ENCODE data around the gene PRR7.

The PRR7 gene

DNA sequence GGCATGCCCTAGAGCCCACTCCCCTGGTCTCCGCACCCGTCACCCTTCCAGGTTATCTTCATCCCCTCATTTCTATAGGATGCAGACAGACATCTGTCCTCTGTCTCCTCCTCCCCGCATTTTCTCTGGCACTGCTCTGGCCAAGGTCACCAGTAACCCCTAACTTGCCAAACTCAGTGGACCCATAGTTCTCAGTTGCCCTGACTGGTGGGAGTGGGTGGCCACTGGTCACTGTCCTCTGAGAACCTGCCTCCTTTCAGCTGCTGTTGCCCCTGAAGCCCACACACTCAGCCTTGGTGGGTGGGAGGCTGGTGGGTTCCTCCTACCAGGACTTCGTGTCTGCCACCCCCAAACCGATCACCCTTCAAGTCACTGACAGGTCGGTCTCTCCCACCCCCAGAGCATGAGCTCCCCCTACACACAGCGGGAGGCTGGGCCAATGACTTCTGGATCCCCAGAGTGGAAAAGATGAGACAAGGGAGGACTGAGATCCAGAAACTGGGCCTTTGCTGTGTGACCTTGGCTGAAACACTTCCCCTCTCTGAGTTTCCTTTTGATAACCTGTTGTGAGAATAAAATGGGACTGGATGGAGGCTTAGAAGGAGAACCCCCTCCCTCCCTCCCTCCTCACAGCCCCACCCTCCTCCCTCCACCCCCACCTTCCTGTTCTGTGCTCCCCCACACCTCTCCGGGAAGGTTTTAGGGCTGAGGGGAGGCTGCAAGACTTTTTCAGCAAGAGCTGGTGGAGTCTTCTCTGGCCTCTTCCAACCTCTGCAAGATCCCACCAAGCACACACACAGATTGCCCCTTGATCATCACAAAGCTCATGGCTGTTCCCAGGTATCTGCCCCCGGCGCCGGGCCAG lies 29.2 kb downstream of the PRR7 start:
- DNase-seq (ENCODE audit: extremely low read depth, low read depth), result no peak
- no peak overlapping the region for H3K4me3 ChIP-seq (replicated peaks; ENCODE audit: low read depth, low read length)
- TF ChIP-seq, protein P1, sequence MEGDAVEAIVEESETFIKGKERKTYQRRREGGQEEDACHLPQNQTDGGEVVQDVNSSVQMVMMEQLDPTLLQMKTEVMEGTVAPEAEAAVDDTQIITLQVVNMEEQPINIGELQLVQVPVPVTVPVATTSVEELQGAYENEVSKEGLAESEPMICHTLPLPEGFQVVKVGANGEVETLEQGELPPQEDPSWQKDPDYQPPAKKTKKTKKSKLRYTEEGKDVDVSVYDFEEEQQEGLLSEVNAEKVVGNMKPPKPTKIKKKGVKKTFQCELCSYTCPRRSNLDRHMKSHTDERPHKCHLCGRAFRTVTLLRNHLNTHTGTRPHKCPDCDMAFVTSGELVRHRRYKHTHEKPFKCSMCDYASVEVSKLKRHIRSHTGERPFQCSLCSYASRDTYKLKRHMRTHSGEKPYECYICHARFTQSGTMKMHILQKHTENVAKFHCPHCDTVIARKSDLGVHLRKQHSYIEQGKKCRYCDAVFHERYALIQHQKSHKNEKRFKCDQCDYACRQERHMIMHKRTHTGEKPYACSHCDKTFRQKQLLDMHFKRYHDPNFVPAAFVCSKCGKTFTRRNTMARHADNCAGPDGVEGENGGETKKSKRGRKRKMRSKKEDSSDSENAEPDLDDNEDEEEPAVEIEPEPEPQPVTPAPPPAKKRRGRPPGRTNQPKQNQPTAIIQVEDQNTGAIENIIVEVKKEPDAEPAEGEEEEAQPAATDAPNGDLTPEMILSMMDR (IDR thresholded peaks at IDR 0.05; ENCODE audit: low read depth, low read length, missing control alignments), result no peak

DNA sequence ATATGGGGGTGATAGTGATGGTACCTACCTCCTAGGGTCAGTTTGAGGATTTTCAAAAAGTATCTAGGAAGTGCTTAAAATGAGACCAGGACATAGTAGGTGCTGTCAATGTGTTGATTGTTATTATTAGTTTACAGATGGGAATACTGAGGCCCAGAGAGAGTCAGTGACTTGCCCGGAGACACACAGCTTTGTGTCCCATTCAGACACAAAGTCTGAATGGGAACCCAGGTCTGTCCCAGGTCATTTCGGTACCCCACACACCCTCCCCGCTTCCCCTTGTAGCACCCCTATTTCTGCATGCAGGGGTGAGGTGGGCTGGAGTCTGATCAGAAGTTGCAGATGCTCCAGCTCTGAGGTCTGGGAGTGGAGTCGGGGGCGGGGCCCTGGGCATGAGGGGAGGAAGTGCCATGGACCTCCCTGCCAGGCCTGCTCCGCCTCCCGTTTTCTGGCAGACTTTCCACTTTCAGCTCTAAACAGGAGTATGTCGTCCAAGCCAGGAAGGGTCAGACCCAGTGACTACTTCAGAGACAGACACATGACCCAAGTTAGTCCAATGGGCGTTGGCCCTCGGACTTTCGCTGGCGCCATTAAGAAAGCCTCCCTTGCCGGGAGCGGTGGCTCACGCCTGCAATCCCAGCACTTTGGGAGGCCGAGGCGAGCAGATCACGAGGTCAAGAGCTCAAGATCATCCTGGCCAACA lies 30.1 kb downstream of the PRR7 start:
- H3K4me3 ChIP-seq (replicated peaks; ENCODE audit: low read depth, low read length), result no peak overlapping the region
- DNase-seq (ENCODE audit: extremely low read depth, low read depth), result no peak
- TF ChIP-seq, protein P1 (IDR thresholded peaks at IDR 0.05; ENCODE audit: low read depth, low read length, missing control alignments), result no peak

DNA sequence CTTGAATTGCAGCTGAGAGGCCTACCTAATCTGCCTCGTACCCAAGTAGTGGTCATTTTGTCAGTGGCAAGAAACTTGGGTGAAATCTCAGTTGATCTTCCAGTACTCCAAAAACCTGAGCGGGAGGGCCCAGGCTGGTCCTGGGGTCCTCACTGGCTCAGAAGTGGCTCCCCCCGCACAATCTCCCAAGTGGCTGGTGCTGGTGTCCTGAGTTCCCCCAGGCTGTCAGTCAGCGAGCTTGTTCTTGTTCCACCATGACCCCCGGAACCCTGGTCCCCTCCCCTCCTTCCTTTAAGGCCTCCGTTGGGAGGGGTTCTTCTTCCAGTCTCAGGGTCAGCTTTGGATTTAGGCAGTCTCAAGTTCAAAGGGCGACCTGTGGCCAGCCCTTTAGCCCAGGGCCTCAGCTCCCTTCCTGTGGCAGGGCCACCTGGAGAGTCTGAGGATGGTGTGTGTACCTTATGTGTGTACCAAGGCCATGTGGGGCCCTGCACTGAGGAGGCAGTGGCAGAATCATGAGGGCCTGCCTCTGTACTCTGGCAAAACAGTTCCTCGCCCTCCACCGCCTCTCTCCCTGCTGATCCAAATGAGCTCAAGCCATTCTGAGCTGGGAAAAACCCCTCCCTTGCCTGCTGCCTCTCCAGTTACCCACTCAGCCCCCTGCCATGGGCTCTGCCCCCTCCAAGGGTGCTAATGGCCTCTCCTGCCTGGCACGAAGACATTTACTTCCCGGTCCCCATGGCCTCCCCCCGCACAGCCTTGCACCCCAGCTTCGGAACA lies 31.3 kb downstream of the PRR7 start:
- TF ChIP-seq, protein P1 (IDR thresholded peaks at IDR 0.05; ENCODE audit: low read depth, low read length, missing control alignments), result no peak
- no peak overlapping the region for H3K4me3 ChIP-seq (replicated peaks; ENCODE audit: low read depth, low read length)
- no peak for DNase-seq (ENCODE audit: extremely low read depth, low read depth)

DNA sequence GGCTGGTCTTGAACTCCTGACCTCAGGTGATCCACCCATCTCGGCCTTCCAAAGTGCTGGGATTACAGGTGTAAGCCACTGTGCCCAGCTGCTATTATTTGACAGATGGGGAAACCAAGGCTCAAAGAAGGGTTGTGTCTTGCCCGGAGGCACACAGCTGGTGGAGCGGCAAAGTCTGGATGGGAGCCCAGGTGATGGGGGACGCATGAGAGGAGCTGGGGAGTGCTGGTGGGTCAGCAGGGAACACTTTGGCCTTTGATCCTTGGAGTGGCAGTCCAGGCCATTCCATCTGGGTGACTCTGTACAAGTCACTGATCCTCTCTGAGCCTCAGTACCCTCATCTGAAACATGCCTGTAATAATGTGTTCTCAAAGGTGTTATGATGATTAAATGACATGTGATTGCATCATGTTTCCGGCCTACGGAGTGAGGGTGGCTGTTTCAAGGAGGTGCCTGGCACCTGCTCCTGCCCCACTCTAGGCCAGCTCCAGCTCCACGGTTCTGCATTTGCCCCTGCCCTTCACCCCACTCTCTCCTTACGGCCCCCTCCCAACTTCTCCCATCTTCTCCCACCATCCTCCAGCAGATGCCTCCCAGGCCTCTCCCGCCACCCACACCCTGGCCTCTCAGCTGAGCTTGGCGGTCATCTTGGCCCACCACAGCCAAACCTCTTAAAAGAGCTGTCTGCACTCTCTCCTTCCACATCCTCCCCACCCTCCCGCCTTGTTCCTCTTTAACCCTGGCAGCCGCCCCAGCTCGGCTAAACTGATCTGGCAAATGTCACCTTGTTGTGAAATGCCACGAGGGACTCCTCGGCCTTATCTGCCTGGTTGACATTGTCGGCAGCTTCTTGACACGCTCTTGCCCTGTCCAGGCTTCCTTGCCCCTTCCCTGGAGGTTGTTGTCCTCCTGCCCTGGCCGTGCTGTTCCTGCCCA lies 32.4 kb downstream of the PRR7 start:
- no peak for DNase-seq (ENCODE audit: extremely low read depth, low read depth)
- TF ChIP-seq, protein P1 (IDR thresholded peaks at IDR 0.05; ENCODE audit: low read depth, low read length, missing control alignments), result no peak

DNA sequence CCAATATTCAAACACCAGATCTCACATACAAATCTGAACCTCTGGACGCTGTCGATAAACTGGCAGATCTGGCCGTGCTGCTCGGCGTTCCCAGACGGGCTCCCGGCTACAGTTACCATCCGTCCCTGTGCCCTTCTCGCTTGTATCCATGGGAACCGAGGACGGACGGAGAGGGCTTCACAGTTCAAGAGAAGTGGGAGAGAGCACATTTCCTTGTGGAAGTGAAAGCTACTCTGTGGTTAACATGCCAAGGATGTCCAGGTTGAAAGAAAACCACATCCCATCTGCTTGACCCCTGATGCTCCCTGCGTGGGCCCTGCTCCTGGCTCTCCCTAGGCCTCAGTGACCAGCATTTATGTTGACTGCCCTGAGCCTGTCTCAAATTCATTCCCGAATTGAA lies 33.2 kb downstream of the PRR7 start:
- TF ChIP-seq, protein P1 (IDR thresholded peaks at IDR 0.05; ENCODE audit: low read depth, low read length, missing control alignments), result no peak
- no peak overlapping the region for H3K4me3 ChIP-seq (replicated peaks; ENCODE audit: low read depth, low read length)
- no peak for DNase-seq (ENCODE audit: extremely low read depth, low read depth)

More for the DNA sequence above, 32.4 kb downstream of the PRR7 start:
- no peak overlapping the region for H3K4me3 ChIP-seq (replicated peaks; ENCODE audit: low read depth, low read length)

DNA sequence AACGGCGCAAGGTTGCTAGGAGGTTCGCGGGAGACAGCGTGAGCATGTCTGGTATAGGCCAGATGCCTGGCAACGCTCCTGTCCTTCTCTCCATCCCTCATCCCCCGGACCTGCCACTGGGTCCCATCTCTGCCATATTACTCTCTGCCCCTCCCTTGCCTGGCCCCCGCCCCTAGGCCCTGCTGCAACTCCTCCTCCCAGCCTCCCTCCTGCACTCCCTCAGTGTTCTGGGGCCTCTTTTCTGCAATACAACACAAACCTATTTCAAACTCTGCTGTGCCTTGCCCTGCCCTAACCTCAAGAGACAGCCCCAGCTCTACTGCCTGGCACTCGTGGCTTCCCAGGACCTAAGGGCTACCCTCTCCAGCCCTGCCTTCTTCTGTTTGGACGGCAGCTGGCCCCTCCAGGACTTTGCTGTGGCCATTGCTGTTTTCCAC lies 35.8 kb downstream of the PRR7 start:
- TF ChIP-seq, protein P1 (IDR thresholded peaks at IDR 0.05; ENCODE audit: low read depth, low read length, missing control alignments), result no peak
- DNase-seq (ENCODE audit: extremely low read depth, low read depth), result no peak
- H3K4me3 ChIP-seq (replicated peaks; ENCODE audit: low read depth, low read length), result no peak overlapping the region

Measured in HFF-Myc (cell line).